Erythroblast (primary cell): ENCODE measurements around the gene NXPE3.

Experiments
- DNase-seq, 2 experiments: peaks; one replicate each; lab custom pipeline; 2025; lab: John Stamatoyannopoulos, UW
- GATA1 ChIP-seq: IDR thresholded peaks from 2 replicates; pipeline ENCODE4 v1.6.1; 2011; ENCODE audit warnings: low read depth, mild to moderate bottlenecking, control low read depth, low read length, moderate library complexity
- POLR2A ChIP-seq: IDR thresholded peaks from 2 replicates; pipeline ENCODE4 v1.6.1; 2011; ENCODE audit warnings: mild to moderate bottlenecking, low read length

NXPE3 gene

GRCh38 chr3:101876142-101876541, 97.1 kb downstream of the NXPE3 start:
- TF ChIP-seq POLR2A (no peak), GATA1 (no peak)
- no peak for DNase-seq
